Chondrocyte (in vitro differentiated cells): ENCODE results near the gene THUMPD1. TPM values are rescaled to one million over a fixed set of nuclear protein-coding genes. Genes with fewer than 3 reads are reported as not detected.
"Not testable (repeated sequence)": the region's sequence is repeated elsewhere in the genome, so short reads cannot be mapped to it uniquely, and the experiment has no call there.

Experiments
- DNase-seq: peaks from one replicate; pipeline ENCODE4 v3.0.0; 2021; ENCODE audit warnings: mixed read lengths, low spot score
- H3K27ac Mint-ChIP-seq: one replicate; pipeline ENCODE4 v1.8.0; 2021; ENCODE audit warnings: mild to moderate bottlenecking, moderate library complexity, mixed read lengths; ENCODE audit not compliant: unreplicated experiment
- H3K27me3 Mint-ChIP-seq: 2 replicates; pipeline ENCODE4 v1.8.0; 2021; ENCODE audit warnings: low read depth, mixed read lengths
- H3K36me3 Mint-ChIP-seq: 2 replicates; pipeline ENCODE4 v1.8.0; 2021; ENCODE audit warnings: low read depth, mixed read lengths
- H3K4me1 Mint-ChIP-seq: 2 replicates; pipeline ENCODE4 v1.8.0; 2021; ENCODE audit warnings: low read depth, mild to moderate bottlenecking, mixed read lengths
- H3K4me3 Mint-ChIP-seq: one replicate; pipeline ENCODE4 v1.8.0; 2021; ENCODE audit warnings: mild to moderate bottlenecking, moderate library complexity, mixed read lengths; ENCODE audit not compliant: unreplicated experiment
- H3K9me3 Mint-ChIP-seq: 2 replicates; pipeline ENCODE4 v1.8.0; 2021; ENCODE audit warnings: low read depth, mixed read lengths
- CTCF ChIP-seq: fragments of 200-600 bp; sonication (generic); IDR thresholded peaks from 2 replicates; pipeline ENCODE4 v1.5.0; 2021; ENCODE audit warnings: antibody characterized with exemption, mild to moderate bottlenecking, moderate library complexity
- total RNA-seq: library from RNA; stranded (reverse); gene quantifications from 3 replicates; pipeline ENCODE4 v1.2.1, GENCODE V29; 2021

The THUMPD1 gene
- total RNA-seq, 1 donor from 2014 or later = 44.3 TPM

- no peaks in the 10 kb centered on the region for H3K4me1 Mint-ChIP-seq
- H3K4me3 Mint-ChIP-seq = no peak overlapping the region
- H3K36me3 Mint-ChIP-seq = peaks cover under 1% of the 10 kb centered on the region
- peaks cover 2% of the 10 kb centered on the region for H3K9me3 Mint-ChIP-seq
- no peak overlapping the region for H3K27ac Mint-ChIP-seq
- no peak for TF ChIP-seq CTCF
- H3K27me3 Mint-ChIP-seq = no peaks in the 10 kb centered on the region
- DNase-seq = no peak
These were observed 12.5 kb downstream of the THUMPD1 start for GRCh38 chr16:20729141-20729540.

- Mint-ChIP-seq H3K27me3 (no peaks in the 10 kb centered on the region), H3K36me3 (no peaks in the 10 kb centered on the region), H3K9me3 (peaks cover 2% of the 10 kb centered on the region), H3K27ac (no peak overlapping the region), H3K4me3 (no peak overlapping the region), H3K4me1 (no peaks in the 10 kb centered on the region)
- DNase-seq = no peak
- TF ChIP-seq CTCF = no peak
These were observed 14.4 kb downstream of the THUMPD1 start for GRCh38 chr16:20727181-20727580.

GRCh38 chr16:20726661-20727060, 15.0 kb downstream of the THUMPD1 start:
- no peaks in the 10 kb centered on the region for H3K4me1 Mint-ChIP-seq
- TF ChIP-seq CTCF = no peak
- no peak overlapping the region for H3K4me3 Mint-ChIP-seq
- H3K9me3 Mint-ChIP-seq = peaks cover 2% of the 10 kb centered on the region
- no peak overlapping the region for H3K27ac Mint-ChIP-seq
- no peak for DNase-seq
- no peaks in the 10 kb centered on the region for H3K27me3 Mint-ChIP-seq
- H3K36me3 Mint-ChIP-seq = no peaks in the 10 kb centered on the region

- Mint-ChIP-seq H3K27ac (no peak overlapping the region), H3K36me3 (no peaks in the 10 kb centered on the region), H3K4me3 (no peak overlapping the region), H3K27me3 (no peaks in the 10 kb centered on the region), H3K4me1 (no peaks in the 10 kb centered on the region), H3K9me3 (peaks cover 8% of the 10 kb centered on the region)
- DNase-seq = no peak
- TF ChIP-seq CTCF = no peak
These were observed 21.4 kb downstream of the THUMPD1 start for GRCh38 chr16:20720251-20720650.

GRCh38 chr16:20717718-20718117, 23.9 kb downstream of the THUMPD1 start:
- not testable (repeated sequence) for H3K36me3 Mint-ChIP-seq, H3K9me3 Mint-ChIP-seq, H3K4me3 Mint-ChIP-seq, H3K4me1 Mint-ChIP-seq, H3K27ac Mint-ChIP-seq, DNase-seq, H3K27me3 Mint-ChIP-seq

- Mint-ChIP-seq H3K27me3 (peaks cover 7% of the 10 kb centered on the region), H3K4me1 (no peaks in the 10 kb centered on the region), H3K4me3 (no peak overlapping the region), H3K36me3 (no peaks in the 10 kb centered on the region), H3K9me3 (peaks cover 5% of the 10 kb centered on the region), H3K27ac (no peak overlapping the region)
- no peak for TF ChIP-seq CTCF
- DNase-seq = no peak
These were observed 30.2 kb downstream of the THUMPD1 start for GRCh38 chr16:20711277-20711911.
